AG04450 (cell line): ENCODE data around the gene ERCC6. TPM values are rescaled to one million over a fixed set of nuclear protein-coding genes. Genes with fewer than 3 reads are reported as not detected.

Experiments used
- CTCF ChIA-PET: fragments of 300-600, 350-600 bp; formaldehyde crosslinking; extraction: SDS; loops from one replicate; lab custom pipeline; 2022; ENCODE audit warnings: antibody characterized with exemption, inconsistent platforms; lab: Charles Lee
- POLR2A ChIA-PET: fragments of 350-600 bp; formaldehyde crosslinking; extraction: SDS; loops from one replicate; lab custom pipeline; 2021; ENCODE audit warnings: antibody characterized with exemption, inconsistent platforms; lab: Yijun Ruan, JAX
- DNase-seq: peaks from one replicate; pipeline ENCODE4 v3.0.0-alpha.2; 2011; ENCODE audit warnings: low read depth, low spot score
- H3K27ac ChIP-seq: one replicate; pipeline ENCODE4 v1.5.1; 2012; ENCODE audit warnings: low read depth, low read length, control low read depth
- H3K27me3 ChIP-seq: one replicate; pipeline ENCODE4 v1.6.0; 2012; ENCODE audit warnings: low read length; ENCODE audit not compliant: control insufficient read depth, insufficient read depth
- H3K4me3 ChIP-seq: 2 replicates; pipeline ENCODE4 v1.5.1; 2011; ENCODE audit warnings: mild to moderate bottlenecking, low read depth, low read length, control low read depth
- H3K9me3 ChIP-seq: 2 replicates; pipeline ENCODE4 v1.5.1; 2012; ENCODE audit warnings: low read length; ENCODE audit not compliant: control insufficient read depth, insufficient read depth
- CTCF ChIP-seq: IDR thresholded peaks from 2 replicates; pipeline ENCODE4 v1.5.1; 2011; ENCODE audit warnings: low read depth, low read length, control low read depth, inconsistent platforms
- polyA plus RNA-seq: library from polyadenylated mRNA; depleted of rRNA; stranded (reverse); fragments of >200 nt; gene quantifications from 2 replicates; pipeline ENCODE4 v1.2.3, GENCODE V29; 2011; rRNA removed

The ERCC6 gene
- polyA plus RNA-seq, 1 experiment, result 9.5 TPM

- DNase-seq, result no peak
Measured at GRCh38 chr10:49471532-49471931, 67.4 kb downstream of the ERCC6 start.

GRCh38 chr10:49465736-49466135 is 73.2 kb downstream of the ERCC6 start:
- POLR2A ChIA-PET, result no interaction called here
- no peak for TF ChIP-seq CTCF
- no peak for DNase-seq
- Histone ChIP-seq H3K27me3 (no peaks in the 10 kb centered on the region), H3K9me3 (no peaks in the 10 kb centered on the region), H3K27ac (no peak overlapping the region), H3K4me3 (no peak overlapping the region)
- CTCF ChIA-PET, result no interaction called here

More at GRCh38 chr10:49471532-49471931, 67.4 kb downstream of the ERCC6 start:
- TF ChIP-seq CTCF, result no peak
- Histone ChIP-seq H3K9me3 (no peaks in the 10 kb centered on the region), H3K27me3 (no peaks in the 10 kb centered on the region), H3K4me3 (no peak overlapping the region), H3K27ac (no peak overlapping the region)
- ChIA-PET CTCF (interaction anchor here (0.6 to 1.1 kb wide), 3 partner anchors 15 to 46 kb away, joined by 3 read pairs; no protein-coding TSS in a partner anchor), POLR2A (no interaction called here)

Other genes starting within 250 kb of the ERCC6 start
- gene C10orf71, start 240.0 kb downstream of the ERCC6 start, polyA plus RNA-seq, result not detected in 2 replicates
- not detected in 2 replicates for gene DRGX, start 143.0 kb downstream of the ERCC6 start, polyA plus RNA-seq
- gene SLC18A3, start 71.2 kb upstream of the ERCC6 start, polyA plus RNA-seq, result not detected in 2 replicates
- not detected in 2 replicates for gene CHAT, start 74.9 kb upstream of the ERCC6 start, polyA plus RNA-seq
- gene C10orf53, start 140.5 kb upstream of the ERCC6 start, polyA plus RNA-seq, result not detected in 2 replicates
- 0.19 and 0.20 TPM in 2 replicates for gene OGDHL, start 223.2 kb upstream of the ERCC6 start, polyA plus RNA-seq